HFFc6 (cell line): ENCODE results near the gene CLPSL2. TPM values are rescaled to one million over a fixed set of nuclear protein-coding genes. Genes with fewer than 3 reads are reported as not detected.

Experiments used
- DNase-seq: peaks from one replicate; pipeline ENCODE4 v3.0.0-alpha.2; 2018
- H3K27ac Mint-ChIP-seq: 2 replicates; pipeline ENCODE4 v1.8.0; 2020; ENCODE audit warnings: mild to moderate bottlenecking, mixed read lengths
- H3K27me3 Mint-ChIP-seq: 2 replicates; pipeline ENCODE4 v1.8.0; 2021; ENCODE audit warnings: mild to moderate bottlenecking, moderate library complexity, mixed read lengths; ENCODE audit not compliant: insufficient read depth
- H3K36me3 Mint-ChIP-seq: 2 replicates; pipeline ENCODE4 v1.8.0; 2021; ENCODE audit warnings: low read depth, mixed read lengths
- H3K4me1 Mint-ChIP-seq: 2 replicates; pipeline ENCODE4 v1.8.0; 2020; ENCODE audit warnings: low read depth, mixed read lengths
- H3K4me3 Mint-ChIP-seq: 2 replicates; pipeline ENCODE4 v1.8.0; 2020; ENCODE audit warnings: mild to moderate bottlenecking, moderate library complexity, mixed read lengths
- H3K9me3 Mint-ChIP-seq: 2 replicates; pipeline ENCODE4 v1.8.0; 2020; ENCODE audit warnings: mild to moderate bottlenecking, mixed read lengths
- CTCF ChIP-seq: fragments of 200-600 bp; sonication (generic); IDR thresholded peaks from 2 replicates; pipeline ENCODE4 v1.5.0; 2021; ENCODE audit warnings: antibody characterized with exemption, mild to moderate bottlenecking
- total RNA-seq, 6 experiments: library from RNA; stranded (reverse); fragmentation: NEBNext Ultra II Directional; extraction: Animal tissue kit (Norgen Biotek cat#: 25700); gene quantifications; 2 replicates in 1 of 6; 3 replicates in 5 of 6; pipeline ENCODE4 v1.2.3, GENCODE V29; 2021

The CLPSL2 gene
- total RNA-seq, 6 experiments from 2014 or later = not detected

DNA sequence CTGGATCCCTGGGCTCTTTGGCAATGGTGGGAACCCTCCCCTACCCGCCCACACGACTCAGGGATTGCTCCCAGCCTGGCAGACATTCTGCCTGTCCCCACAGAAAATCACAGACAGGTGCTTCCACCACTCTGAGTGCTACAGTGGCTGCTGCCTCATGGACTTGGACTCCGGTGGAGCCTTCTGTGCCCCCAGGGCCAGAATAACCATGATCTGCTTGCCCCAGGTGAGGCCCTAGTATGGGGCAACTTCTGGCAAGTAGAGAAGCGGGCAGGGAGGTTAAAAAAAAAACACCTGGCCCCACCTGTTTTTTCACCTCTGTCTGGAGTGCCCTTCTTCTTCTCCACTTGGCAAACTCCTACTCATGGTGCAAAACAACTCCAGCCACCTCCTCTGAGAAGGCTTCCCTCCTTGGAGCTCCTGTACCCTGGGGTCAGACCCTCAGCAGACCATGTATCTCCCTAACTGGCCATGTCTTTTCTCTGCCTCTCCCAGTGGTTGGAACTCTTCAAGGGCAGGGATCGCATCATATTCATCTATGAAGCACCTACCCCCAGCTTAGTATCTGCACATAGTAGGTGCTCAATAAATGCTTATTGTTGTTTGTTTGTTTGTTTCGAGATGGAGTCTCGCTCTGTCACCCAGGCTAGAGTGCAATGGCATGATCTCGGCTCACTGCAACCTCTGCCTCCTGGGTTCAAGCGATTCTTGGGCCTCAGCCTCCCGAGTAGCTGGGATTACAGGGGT, 1.1 kb downstream of the CLPSL2 start:
- no peaks in the 10 kb centered on the region for H3K9me3 Mint-ChIP-seq
- no peak for TF ChIP-seq CTCF
- H3K27me3 Mint-ChIP-seq = peaks cover 37% of the 10 kb centered on the region
- no peak overlapping the region for H3K4me3 Mint-ChIP-seq
- H3K4me1 Mint-ChIP-seq = no peaks in the 10 kb centered on the region
- H3K27ac Mint-ChIP-seq = no peak overlapping the region
- H3K36me3 Mint-ChIP-seq = no peaks in the 10 kb centered on the region
- no peak for DNase-seq

DNA sequence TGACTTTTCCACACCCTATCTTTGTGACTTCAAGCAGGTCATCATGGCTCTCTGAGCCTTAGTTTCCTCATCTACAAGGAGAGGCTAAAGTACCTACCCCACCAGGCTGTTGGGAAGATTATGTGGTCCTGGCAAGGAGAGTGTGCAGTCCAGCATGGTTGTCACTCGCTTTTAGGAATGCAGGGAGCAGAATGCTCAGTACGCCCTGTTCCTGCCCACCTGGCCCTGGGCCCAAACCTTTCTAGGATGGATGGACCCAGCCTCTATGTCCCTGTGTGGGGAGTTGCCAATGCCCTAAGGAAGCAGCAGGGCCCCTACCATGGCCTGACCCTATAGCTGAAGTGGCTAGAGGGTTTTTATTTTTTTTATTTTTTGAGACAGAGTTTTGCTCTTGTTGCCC, 2.0 kb downstream of the CLPSL2 start:
- Mint-ChIP-seq H3K27me3 (peaks cover 41% of the 10 kb centered on the region), H3K4me3 (no peak overlapping the region), H3K27ac (no peak overlapping the region), H3K4me1 (no peaks in the 10 kb centered on the region), H3K9me3 (no peaks in the 10 kb centered on the region), H3K36me3 (no peaks in the 10 kb centered on the region)
- no peak for TF ChIP-seq CTCF
- DNase-seq = no peak

DNA sequence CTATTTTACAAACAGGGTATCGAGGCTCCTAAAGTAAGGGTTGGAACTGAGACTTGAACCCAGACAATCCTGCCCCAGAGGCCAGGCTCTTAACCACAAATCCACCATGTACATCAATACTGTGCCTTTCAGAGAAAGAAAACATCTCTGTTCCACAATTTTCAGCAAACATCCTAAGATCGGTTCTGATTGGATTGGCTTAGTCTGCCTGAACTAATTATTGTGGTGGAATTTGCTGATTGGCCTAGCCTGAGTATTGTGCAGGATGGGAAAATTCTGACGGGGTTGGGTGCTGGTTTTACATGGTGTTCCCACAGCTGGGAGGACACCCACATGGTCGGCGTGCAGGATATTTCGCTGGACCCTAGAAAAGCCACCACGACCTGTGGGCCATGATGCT, 4.3 kb downstream of the CLPSL2 start, which contains the start of gene CLPSL1:
CLPSL1 (plus strand) TSS at position 301 of the 400 bp plus-strand sequence; CDS start at position 393, 92 bp downstream.
- DNase-seq = no peak
- Mint-ChIP-seq H3K27ac (no peak within 1 kb of the TSS), H3K4me1 (no peaks in the 10 kb centered on the region), H3K36me3 (no peaks in the 10 kb centered on the region), H3K27me3 (peaks cover 37% of the 10 kb centered on the region), H3K4me3 (no peak within 1 kb of the TSS), H3K9me3 (no peaks in the 10 kb centered on the region)
- TF ChIP-seq CTCF = no peak

- Mint-ChIP-seq H3K9me3 (no peaks in the 10 kb centered on the region), H3K4me1 (no peaks in the 10 kb centered on the region), H3K27ac (no peak overlapping the region), H3K4me3 (no peak overlapping the region), H3K36me3 (no peaks in the 10 kb centered on the region), H3K27me3 (peaks cover 40% of the 10 kb centered on the region)
- TF ChIP-seq CTCF = no peak
- no peak for DNase-seq
These were observed 4.9 kb downstream of the CLPSL2 start for GRCh38 chr6:35781290-35781689.

DNA sequence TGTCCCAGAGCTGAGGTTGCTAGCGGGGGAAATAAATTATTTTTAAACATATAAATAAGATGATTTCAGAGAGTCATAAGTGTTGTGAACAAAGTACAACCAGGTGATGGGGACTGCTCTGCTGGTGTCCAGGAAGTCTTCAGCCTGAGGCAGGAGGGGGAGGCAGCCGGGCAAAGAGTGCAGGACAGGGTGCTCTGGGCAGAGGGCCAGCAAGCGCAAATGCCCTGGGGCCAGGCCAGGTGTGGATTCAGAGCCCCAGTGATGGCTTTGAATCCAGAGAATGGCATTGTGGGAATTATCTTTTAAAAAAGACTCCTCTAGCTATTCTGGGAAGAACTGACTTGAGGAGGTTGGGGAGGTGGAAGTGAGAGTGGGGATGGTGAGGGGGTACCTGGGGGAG, 6.0 kb downstream of the CLPSL2 start:
- no peak for DNase-seq
- Mint-ChIP-seq H3K36me3 (no peaks in the 10 kb centered on the region), H3K27ac (no peak overlapping the region), H3K9me3 (no peaks in the 10 kb centered on the region), H3K27me3 (peaks cover 46% of the 10 kb centered on the region), H3K4me1 (no peaks in the 10 kb centered on the region), H3K4me3 (no peak overlapping the region)
- no peak for TF ChIP-seq CTCF
